ENCODE results near the gene RASSF6.

- TF ChIP-seq EZH2 (IDR thresholded peaks at IDR 0.05; ENCODE audit: borderline replicate concordance, insufficient read depth, low read depth, low read length, poor library complexity, severe bottlenecking), result no peak
- TF ChIP-seq, protein P1, sequence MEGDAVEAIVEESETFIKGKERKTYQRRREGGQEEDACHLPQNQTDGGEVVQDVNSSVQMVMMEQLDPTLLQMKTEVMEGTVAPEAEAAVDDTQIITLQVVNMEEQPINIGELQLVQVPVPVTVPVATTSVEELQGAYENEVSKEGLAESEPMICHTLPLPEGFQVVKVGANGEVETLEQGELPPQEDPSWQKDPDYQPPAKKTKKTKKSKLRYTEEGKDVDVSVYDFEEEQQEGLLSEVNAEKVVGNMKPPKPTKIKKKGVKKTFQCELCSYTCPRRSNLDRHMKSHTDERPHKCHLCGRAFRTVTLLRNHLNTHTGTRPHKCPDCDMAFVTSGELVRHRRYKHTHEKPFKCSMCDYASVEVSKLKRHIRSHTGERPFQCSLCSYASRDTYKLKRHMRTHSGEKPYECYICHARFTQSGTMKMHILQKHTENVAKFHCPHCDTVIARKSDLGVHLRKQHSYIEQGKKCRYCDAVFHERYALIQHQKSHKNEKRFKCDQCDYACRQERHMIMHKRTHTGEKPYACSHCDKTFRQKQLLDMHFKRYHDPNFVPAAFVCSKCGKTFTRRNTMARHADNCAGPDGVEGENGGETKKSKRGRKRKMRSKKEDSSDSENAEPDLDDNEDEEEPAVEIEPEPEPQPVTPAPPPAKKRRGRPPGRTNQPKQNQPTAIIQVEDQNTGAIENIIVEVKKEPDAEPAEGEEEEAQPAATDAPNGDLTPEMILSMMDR (IDR thresholded peaks at IDR 0.05), result no peak
These were observed 48.6 kb upstream of the RASSF6 start for GRCh38 chr4:73668782-73669201.

Measured in B cell (primary cell).